ENCODE data around the gene CEACAM1.

- TF ChIP-seq CTCF (IDR thresholded peaks at IDR 0.05) (no peak), POLR2A (IDR thresholded peaks at IDR 0.05) (no peak)
Measured at GRCh38 chr19:42560731-42561130, 32.5 kb upstream of the CEACAM1 start.
